GM19468 (cell line): ENCODE data around the gene ASPN.

Experiments used
- ATAC-seq: cut with Tn5 transposase; IDR thresholded peaks from one replicate; pipeline ENCODE4 v1.9.1; 2021; ENCODE audit warnings: mild to moderate bottlenecking, moderate library complexity, moderate number of reproducible peaks; ENCODE audit not compliant: unreplicated experiment; ENCODE audit errors: extremely low read depth

ASPN gene

GRCh38 chr9:92506184-92506857 lies 24.0 kb upstream of the ASPN start:
- ATAC-seq, result no peak

GRCh38 chr9:92504881-92505280 lies 22.6 kb upstream of the ASPN start:
- no peak for ATAC-seq

- no peak for ATAC-seq
Measured at GRCh38 chr9:92503156-92503555, 20.9 kb upstream of the ASPN start.

- ATAC-seq, result no peak
Measured at GRCh38 chr9:92501671-92502393, 19.5 kb upstream of the ASPN start.

- no peak for ATAC-seq
Measured at GRCh38 chr9:92500725-92501124, 18.4 kb upstream of the ASPN start.

- no peak for ATAC-seq
Measured at GRCh38 chr9:92499701-92500100, 17.4 kb upstream of the ASPN start.

- no peak for ATAC-seq
Measured at GRCh38 chr9:92496396-92497176, 14.3 kb upstream of the ASPN start.

- no peak for ATAC-seq
Measured at GRCh38 chr9:92494856-92495255, 12.6 kb upstream of the ASPN start.

GRCh38 chr9:92493749-92494387 lies 11.6 kb upstream of the ASPN start:
- ATAC-seq, result no peak

GRCh38 chr9:92492781-92493401 lies 10.6 kb upstream of the ASPN start:
- ATAC-seq, result no peak

GRCh38 chr9:92488681-92489550 lies 6.6 kb upstream of the ASPN start:
- no peak for ATAC-seq

GRCh38 chr9:92486371-92486770 lies 4.1 kb upstream of the ASPN start:
- ATAC-seq, result no peak

- no peak for ATAC-seq
Measured at GRCh38 chr9:92484563-92484962, 2.3 kb upstream of the ASPN start.

- ATAC-seq, result no peak
Measured at GRCh38 chr9:92483627-92484545, 1.6 kb upstream of the ASPN start.

GRCh38 chr9:92482805-92483204 lies 499 bp upstream of the ASPN start:
- ATAC-seq, result no peak

GRCh38 chr9:92480986-92481633 lies 1.2 kb downstream of the ASPN start:
- ATAC-seq, result no peak

GRCh38 chr9:92480291-92480771 lies 2.0 kb downstream of the ASPN start:
- no peak for ATAC-seq

- ATAC-seq, result no peak
Measured at GRCh38 chr9:92479346-92479745, 3.0 kb downstream of the ASPN start.
